GM12872 (cell line): ENCODE results near the gene PKMYT1.

Experiments used
- CTCF ChIP-seq: IDR thresholded peaks from 3 replicates; pipeline ENCODE4 v1.5.1; 2011; ENCODE audit warnings: low read depth, mild to moderate bottlenecking, low read length, moderate library complexity; ENCODE audit not compliant: insufficient read depth

PKMYT1 gene

GRCh38 chr16:3026003-3026378, 45.7 kb upstream of the PKMYT1 start:
- no peak for TF ChIP-seq CTCF

- no peak for TF ChIP-seq CTCF
Measured at GRCh38 chr16:3025032-3026002, 45.1 kb upstream of the PKMYT1 start.

GRCh38 chr16:3023669-3024478, 43.6 kb upstream of the PKMYT1 start, which contains the start of the genes HCFC1R1 and THOC6:
HCFC1R1 (minus strand) TSS chr16:3023942; CDS start chr16:3023941, 1 bp downstream.
THOC6 (plus strand) TSS chr16:3024035; CDS start chr16:3024327, 292 bp downstream.
- TF ChIP-seq CTCF: no peak

- no peak for TF ChIP-seq CTCF
Measured at GRCh38 chr16:3023415-3023668, 43.1 kb upstream of the PKMYT1 start.

- no peak for TF ChIP-seq CTCF
Measured at GRCh38 chr16:3022684-3023414, 42.6 kb upstream of the PKMYT1 start.

GRCh38 chr16:3022208-3022683, 42.0 kb upstream of the PKMYT1 start:
- no peak for TF ChIP-seq CTCF
